Tibial nerve (tissue), 4 donors: ENCODE measurements around the gene FAM131A. TPM values are rescaled to one million over a fixed set of nuclear protein-coding genes. Genes with fewer than 3 reads are reported as not detected.

Experiments
- DNase-seq, 2 donors: peaks; one replicate each; pipeline ENCODE4 v3.0.0-alpha.2; 2019; ENCODE audit warnings: low spot score in 2 of 2
- H3K27ac ChIP-seq, 4 donors: fragments of 200-600 bp; sonication (generic) in 3 of 4; one replicate each; pipeline ENCODE4 v1.5.1; 2017 to 2019; ENCODE audit warnings: mild to moderate bottlenecking in 1 of 4
- H3K27me3 ChIP-seq, 2 donors: fragments of 200-600 bp; sonication (generic) in 1 of 2; one replicate each; pipeline versions ENCODE4 v1.5.1 to v1.6.0; 2017 to 2019
- H3K36me3 ChIP-seq, 3 donors: fragments of 200-600 bp; sonication (generic); one replicate each; pipeline ENCODE4 v1.5.1; 2018 to 2019
- H3K4me1 ChIP-seq, 4 donors: fragments of 200-600 bp; sonication (generic) in 3 of 4; one replicate each; pipeline ENCODE4 v1.5.1; 2017 to 2019
- H3K4me3 ChIP-seq, 4 donors: fragments of 200-600 bp; sonication (generic) in 3 of 4; one replicate each; pipeline ENCODE4 v1.5.1; 2017 to 2019; ENCODE audit warnings: mild to moderate bottlenecking in 1 of 4, moderate library complexity in 1 of 4
- H3K9me3 ChIP-seq, 4 donors: fragments of 200-600 bp; sonication (generic) in 3 of 4; one replicate each; pipeline ENCODE4 v1.5.1; 2017 to 2019
- CTCF ChIP-seq, 5 experiments: fragments of 200-600 bp in 3 of 5; fragments of 450-650 bp in 2 of 5; sonication (generic) in 3 of 5; IDR thresholded peaks; one replicate each; pipeline ENCODE4 v1.5.1; 2016 to 2019; ENCODE audit warnings: antibody characterized with exemption in 5 of 5, mild to moderate bottlenecking in 3 of 5, moderate library complexity in 2 of 5
- EP300 ChIP-seq, 2 donors: sonication (generic); formaldehyde crosslinking; IDR thresholded peaks; one replicate each; pipeline ENCODE4 v1.6.1; 2017; ENCODE audit warnings: antibody characterized with exemption in 2 of 2, mild to moderate bottlenecking in 1 of 2
- POLR2A ChIP-seq, 2 donors: fragments of 450-650 bp; IDR thresholded peaks; one replicate each; pipeline ENCODE4 v1.6.1; 2017; ENCODE audit warnings: antibody characterized with exemption in 2 of 2, mild to moderate bottlenecking in 2 of 2, moderate library complexity in 2 of 2
- WGBS, 2 donors: methylation state at CpG; one replicate each; pipeline ENCODE4 v1.1.5; 2018; 5-methylcytosine and 5-hydroxymethylcytosine counted together
- total RNA-seq, 4 donors: library from RNA; depleted of rRNA; stranded (reverse); fragments of >200 nt; gene quantifications; one replicate each; pipeline ENCODE4 v1.1.0, GENCODE V29; 2016

Gene FAM131A
- total RNA-seq, 4 donors from 2014 or later, result 35.0 to 45.3 (median 39.6) TPM

GRCh38 chr3:184373422-184373821 is 36.0 kb downstream of the FAM131A start:
- H3K27ac ChIP-seq, result no peak overlapping the region
- WGBS, 2 donors, result 74 to 82% methylated on average over 6 of the region's 6 CpGs

GRCh38 chr3:184375747-184376461 is 38.5 kb downstream of the FAM131A start:
- H3K27me3 ChIP-seq, result peaks cover 0 to 7% of the 10 kb centered on the region in 2 donors
- peaks cover 0 to 51% (median 2%) of the 10 kb centered on the region in 4 donors for H3K4me1 ChIP-seq
- DNase-seq, result no peak

More at GRCh38 chr3:184373422-184373821, 36.0 kb downstream of the FAM131A start:
- H3K36me3 ChIP-seq, result peaks cover 0 to 24% (median 0%) of the 10 kb centered on the region in 3 donors
- peaks cover 0 to 41% (median 5%) of the 10 kb centered on the region in 4 donors for H3K4me1 ChIP-seq
- TF ChIP-seq EP300 (IDR thresholded peaks at IDR 0.05) (no peak), POLR2A (IDR thresholded peaks at IDR 0.05) (no peak), CTCF (IDR thresholded peaks at IDR 0.05) (no peak)
- no peak for DNase-seq
- H3K27me3 ChIP-seq, result peaks cover 0 to 5% of the 10 kb centered on the region in 2 donors
- H3K9me3 ChIP-seq, result no peaks in the 10 kb centered on the region
- H3K4me3 ChIP-seq, result no peak overlapping the region

GRCh38 chr3:184377374-184377773 is 40.0 kb downstream of the FAM131A start:
- H3K27ac ChIP-seq, result peak overlapping the region in 1 of 4 donors; percentile 87

More at GRCh38 chr3:184375747-184376461, 38.5 kb downstream of the FAM131A start:
- 85% methylated on average over 12 of the region's 12 CpGs for WGBS, 2 donors
- H3K9me3 ChIP-seq, result no peaks in the 10 kb centered on the region
- no peak for TF ChIP-seq POLR2A (IDR thresholded peaks at IDR 0.05)
- TF ChIP-seq EP300 (IDR thresholded peaks at IDR 0.05), result no peak
- TF ChIP-seq CTCF (IDR thresholded peaks at IDR 0.05), result no peak
- H3K36me3 ChIP-seq, result peaks cover 0 to 1% (median 0%) of the 10 kb centered on the region in 3 donors
- no peak overlapping the region for H3K27ac ChIP-seq
- no peak overlapping the region for H3K4me3 ChIP-seq

GRCh38 chr3:184377882-184378445 is 40.6 kb downstream of the FAM131A start, which contains the start of gene THPO:
TSS of gene THPO (minus strand) at chr3:184378207. CDS start at chr3:184376259, 1,948 bp downstream.
- H3K27ac ChIP-seq, result peak within 1 kb of the TSS; percentile 72 to 87 (median 77)
- no peak within 1 kb of the TSS for H3K4me3 ChIP-seq
- peaks cover 0 to 48% (median 8%) of the 10 kb centered on the region in 4 donors for H3K4me1 ChIP-seq
- peaks cover 0 to 6% (median 0%) of the 10 kb centered on the region in 3 donors for H3K36me3 ChIP-seq
- TF ChIP-seq CTCF (IDR thresholded peaks at IDR 0.05) (no peak), POLR2A (IDR thresholded peaks at IDR 0.05) (no peak), EP300 (IDR thresholded peaks at IDR 0.05) (no peak)
- DNase-seq, result no peak
- WGBS, 2 donors, result 54 to 58% methylated on average over 7 of the region's 7 CpGs
- H3K9me3 ChIP-seq, result no peaks in the 10 kb centered on the region
- H3K27me3 ChIP-seq, result peaks cover 0 to 17% of the 10 kb centered on the region in 2 donors

More at GRCh38 chr3:184377374-184377773, 40.0 kb downstream of the FAM131A start:
- H3K27me3 ChIP-seq, result peaks cover 0 to 17% of the 10 kb centered on the region in 2 donors
- 73 to 77% methylated on average over 5 of the region's 5 CpGs for WGBS, 2 donors
- no peak overlapping the region for H3K4me3 ChIP-seq
- H3K36me3 ChIP-seq, result no peaks in the 10 kb centered on the region
- no peak for TF ChIP-seq POLR2A (IDR thresholded peaks at IDR 0.05)
- TF ChIP-seq EP300 (IDR thresholded peaks at IDR 0.05), result no peak
- DNase-seq, result no peak
- H3K4me1 ChIP-seq, result peaks cover 0 to 53% (median 8%) of the 10 kb centered on the region in 4 donors
- no peaks in the 10 kb centered on the region for H3K9me3 ChIP-seq

GRCh38 chr3:184378651-184379357 is 41.4 kb downstream of the FAM131A start:
- H3K27me3 ChIP-seq, result peaks cover 0 to 17% of the 10 kb centered on the region in 2 donors
- H3K4me1 ChIP-seq, result peaks cover 0 to 40% (median 8%) of the 10 kb centered on the region in 4 donors
- H3K9me3 ChIP-seq, result no peaks in the 10 kb centered on the region
- TF ChIP-seq CTCF (IDR thresholded peaks at IDR 0.05) (no peak), POLR2A (IDR thresholded peaks at IDR 0.05) (no peak), EP300 (IDR thresholded peaks at IDR 0.05) (no peak)
- peaks cover 0 to 9% (median 0%) of the 10 kb centered on the region in 3 donors for H3K36me3 ChIP-seq
- H3K27ac ChIP-seq, result peak overlapping the region; percentile 72 to 87 (median 77)
- WGBS, 2 donors, result 77 to 78% methylated on average over 10 of the region's 10 CpGs
- peak overlapping the region in 2 of 4 donors; percentile 45 to 62 for H3K4me3 ChIP-seq
- no peak for DNase-seq
